PFSK-1 (cell line): ENCODE results near the gene MTPN. TPM values are rescaled to one million over a fixed set of nuclear protein-coding genes. Genes with fewer than 3 reads are reported as not detected.

Experiments used
- FOXP2 ChIP-seq: optimal IDR thresholded peaks from 2 replicates; pipeline ENCODE3; 2011; ENCODE audit warnings: borderline replicate concordance, control low read depth, inconsistent platforms; ENCODE audit not compliant: insufficient read depth; ENCODE audit errors: extremely low read length, extremely low read depth
- POLR2AphosphoS5 ChIP-seq: IDR thresholded peaks from 2 replicates; pipeline ENCODE4 v1.6.1; 2012; ENCODE audit warnings: low read depth, mild to moderate bottlenecking, control low read depth, low read length, moderate library complexity
- REST ChIP-seq, 2 experiments: IDR thresholded peaks; 2 replicates each; pipeline versions ENCODE4 v1.6.1 to v1.8.0; 2011 to 2012; ENCODE audit warnings: low read depth in 2 of 2, low read length in 2 of 2, control low read depth in 1 of 2, inconsistent platforms in 1 of 2, mild to moderate bottlenecking in 1 of 2, moderate library complexity in 1 of 2; ENCODE audit not compliant: insufficient read depth in 1 of 2
- SIN3A ChIP-seq: IDR thresholded peaks from 2 replicates; pipeline ENCODE4 v1.6.1; 2012; ENCODE audit warnings: mild to moderate bottlenecking, low read length, moderate library complexity, borderline replicate concordance; ENCODE audit not compliant: insufficient read depth
- TAF1 ChIP-seq: IDR thresholded peaks from 2 replicates; pipeline ENCODE4 v1.6.1; 2012; ENCODE audit warnings: low read length, control low read depth, borderline replicate concordance; ENCODE audit not compliant: insufficient read depth
- polyA plus RNA-seq: library from polyadenylated mRNA; unstranded; fragments of >200 nt; gene quantifications from one replicate; pipeline ENCODE4 v1.2.1, GENCODE V29; 2012; ENCODE audit warnings: low read depth, missing spikeins; ENCODE audit not compliant: insufficient read length

The MTPN gene
- 48.7 TPM for polyA plus RNA-seq

GRCh38 chr7:135977007-135977741 is at the start of gene MTPN:
Gene MTPN, minus strand, starts transcription at chr7:135977359. Its CDS starts 259 bp downstream, at chr7:135977100.
- TF ChIP-seq FOXP2 (peak; percentile 39), SIN3A (no peak), TAF1 (peak; percentile 66; the same call in 1 of the 2 replicates), POLR2AphosphoS5 (peak; percentile 70), REST (IDR thresholded peaks at IDR 0.05; ENCODE audit: insufficient read depth in 1 of 2, low read depth in 2 of 2, low read length in 2 of 2) (no peak)

GRCh38 chr7:136026209-136026608 is 49.0 kb upstream of the MTPN start:
- TF ChIP-seq FOXP2, result no peak
- no peak for TF ChIP-seq REST (IDR thresholded peaks at IDR 0.05; ENCODE audit: insufficient read depth in 1 of 2, low read depth in 2 of 2, low read length in 2 of 2)
- TF ChIP-seq SIN3A, result no peak
- no peak for TF ChIP-seq TAF1
- TF ChIP-seq POLR2AphosphoS5, result no peak

- no peak for TF ChIP-seq FOXP2
- TF ChIP-seq REST (IDR thresholded peaks at IDR 0.05; ENCODE audit: insufficient read depth in 1 of 2, low read depth in 2 of 2, low read length in 2 of 2), result no peak
- TF ChIP-seq POLR2AphosphoS5, result no peak
- TF ChIP-seq SIN3A, result no peak
- no peak for TF ChIP-seq TAF1
Observed at GRCh38 chr7:136023134-136023869, 46.1 kb upstream of the MTPN start.

GRCh38 chr7:136020556-136020955 is 43.4 kb upstream of the MTPN start:
- no peak for TF ChIP-seq POLR2AphosphoS5
- no peak for TF ChIP-seq REST (IDR thresholded peaks at IDR 0.05; ENCODE audit: insufficient read depth in 1 of 2, low read depth in 2 of 2, low read length in 2 of 2)
- TF ChIP-seq TAF1, result no peak
- TF ChIP-seq FOXP2, result no peak
- TF ChIP-seq SIN3A, result no peak
